Measurements from ENCODE around the gene HMGN3. TPM values are rescaled to one million over a fixed set of nuclear protein-coding genes. Genes with fewer than 3 reads are reported as not detected.

HMGN3 gene
- total and polyA plus RNA-seq, 2 of the 13 experiments (the other 11 are each of a cell fraction or from before 2014, with no cell fraction given) = 67.9 to 145 TPM

DNA sequence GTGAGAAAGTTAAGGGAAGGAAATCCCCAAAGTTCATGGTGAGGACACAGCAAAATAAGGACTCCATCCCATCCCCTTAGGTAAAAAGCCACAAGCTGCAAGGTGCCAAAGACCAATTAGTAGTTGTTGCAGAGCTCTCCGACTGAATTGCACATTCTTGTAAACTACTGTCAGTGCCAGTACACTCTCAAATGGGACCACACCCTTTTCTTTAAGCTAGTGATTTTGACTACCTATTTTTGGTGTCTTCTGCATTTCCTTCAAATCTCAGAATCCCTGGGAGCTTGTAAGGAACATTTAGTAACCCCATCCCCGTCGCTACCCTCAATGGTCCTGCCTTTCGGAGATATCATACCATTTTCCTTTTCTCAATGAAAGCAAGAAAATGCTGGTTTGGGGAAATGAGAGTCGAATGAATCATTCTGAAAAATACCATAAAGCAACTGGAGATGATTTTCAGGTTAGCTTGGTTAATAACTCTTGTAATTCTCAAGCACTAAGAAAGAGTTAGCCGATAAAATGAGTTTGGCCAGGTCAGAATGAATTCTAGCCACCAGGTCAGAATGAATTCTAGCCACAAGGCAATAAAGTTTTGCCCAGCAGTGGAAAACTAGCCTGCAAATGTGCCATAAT is 5.2 kb upstream of the HMGN3 start:
- no peaks in the 10 kb centered on the region for H3K36me3 ChIP-seq (replicated peaks in 1 of 2; ENCODE audit: control insufficient read depth in 1 of 2, insufficient read depth in 2 of 2, low read length in 2 of 2)
- DNase-seq (ENCODE audit: low spot score) = no peak
- no peaks in the 10 kb centered on the region for H3K27me3 ChIP-seq (ENCODE audit: control insufficient read depth in 1 of 2, insufficient read depth in 2 of 2, low read length in 2 of 2)
- no peak overlapping the region for H3K27ac ChIP-seq (ENCODE audit: extremely low read length, insufficient read depth, low read length)
- TF ChIP-seq, protein P1, sequence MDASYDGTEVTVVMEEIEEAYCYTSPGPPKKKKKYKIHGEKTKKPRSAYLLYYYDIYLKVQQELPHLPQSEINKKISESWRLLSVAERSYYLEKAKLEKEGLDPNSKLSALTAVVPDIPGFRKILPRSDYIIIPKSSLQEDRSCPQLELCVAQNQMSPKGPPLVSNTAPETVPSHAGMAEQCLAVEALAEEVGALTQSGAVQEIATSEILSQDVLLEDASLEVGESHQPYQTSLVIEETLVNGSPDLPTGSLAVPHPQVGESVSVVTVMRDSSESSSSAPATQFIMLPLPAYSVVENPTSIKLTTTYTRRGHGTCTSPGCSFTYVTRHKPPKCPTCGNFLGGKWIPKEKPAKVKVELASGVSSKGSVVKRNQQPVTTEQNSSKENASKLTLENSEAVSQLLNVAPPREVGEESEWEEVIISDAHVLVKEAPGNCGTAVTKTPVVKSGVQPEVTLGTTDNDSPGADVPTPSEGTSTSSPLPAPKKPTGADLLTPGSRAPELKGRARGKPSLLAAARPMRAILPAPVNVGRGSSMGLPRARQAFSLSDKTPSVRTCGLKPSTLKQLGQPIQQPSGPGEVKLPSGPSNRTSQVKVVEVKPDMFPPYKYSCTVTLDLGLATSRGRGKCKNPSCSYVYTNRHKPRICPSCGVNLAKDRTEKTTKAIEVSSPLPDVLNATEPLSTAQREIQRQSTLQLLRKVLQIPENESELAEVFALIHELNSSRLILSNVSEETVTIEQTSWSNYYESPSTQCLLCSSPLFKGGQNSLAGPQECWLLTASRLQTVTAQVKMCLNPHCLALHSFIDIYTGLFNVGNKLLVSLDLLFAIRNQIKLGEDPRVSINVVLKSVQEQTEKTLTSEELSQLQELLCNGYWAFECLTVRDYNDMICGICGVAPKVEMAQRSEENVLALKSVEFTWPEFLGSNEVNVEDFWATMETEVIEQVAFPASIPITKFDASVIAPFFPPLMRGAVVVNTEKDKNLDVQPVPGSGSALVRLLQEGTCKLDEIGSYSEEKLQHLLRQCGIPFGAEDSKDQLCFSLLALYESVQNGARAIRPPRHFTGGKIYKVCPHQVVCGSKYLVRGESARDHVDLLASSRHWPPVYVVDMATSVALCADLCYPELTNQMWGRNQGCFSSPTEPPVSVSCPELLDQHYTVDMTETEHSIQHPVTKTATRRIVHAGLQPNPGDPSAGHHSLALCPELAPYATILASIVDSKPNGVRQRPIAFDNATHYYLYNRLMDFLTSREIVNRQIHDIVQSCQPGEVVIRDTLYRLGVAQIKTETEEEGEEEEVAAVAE (CRISPR knock-in tag; IDR thresholded peaks at IDR 0.05; ENCODE audit: borderline replicate concordance) = no peak
- TF ChIP-seq, protein P2, sequence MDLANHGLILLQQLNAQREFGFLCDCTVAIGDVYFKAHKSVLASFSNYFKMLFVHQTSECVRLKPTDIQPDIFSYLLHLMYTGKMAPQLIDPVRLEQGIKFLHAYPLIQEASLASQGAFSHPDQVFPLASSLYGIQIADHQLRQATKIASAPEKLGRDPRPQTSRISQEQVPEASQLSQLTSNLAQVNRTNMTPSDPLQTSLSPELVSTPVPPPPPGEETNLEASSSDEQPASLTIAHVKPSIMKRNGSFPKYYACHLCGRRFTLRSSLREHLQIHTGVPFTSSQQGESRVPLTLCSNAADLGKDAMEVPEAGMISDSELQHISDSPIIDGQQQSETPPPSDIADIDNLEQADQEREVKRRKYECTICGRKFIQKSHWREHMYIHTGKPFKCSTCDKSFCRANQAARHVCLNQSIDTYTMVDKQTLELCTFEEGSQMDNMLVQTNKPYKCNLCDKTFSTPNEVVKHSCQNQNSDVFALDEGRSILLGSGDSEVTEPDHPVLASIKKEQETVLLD (CRISPR knock-in tag; IDR thresholded peaks at IDR 0.05; ENCODE audit: low read depth) = no peak
- TF ChIP-seq ZNF841 (CRISPR knock-in tag; IDR thresholded peaks at IDR 0.05; ENCODE audit: borderline replicate concordance) (no peak), ZNF282 (IDR thresholded peaks at IDR 0.05; ENCODE audit: partially characterized antibody) (no peak), ZMYM2 (CRISPR knock-in tag; IDR thresholded peaks at IDR 0.05) (no peak), RXRA (CRISPR knock-in tag; IDR thresholded peaks at IDR 0.05) (no peak)
- H3K9ac ChIP-seq (ENCODE audit: insufficient read depth, low read depth, low read length) = no peak overlapping the region
- no peak for ATAC-seq
- no peak overlapping the region for H3K4me3 ChIP-seq (replicated peaks in 1 of 3; ENCODE audit: insufficient read depth in 1 of 3, low read depth in 2 of 3, low read length in 3 of 3)
- no TSS peak for BruUV-seq (replicated peaks)
- H3K4me1 ChIP-seq (ENCODE audit: insufficient read depth, low read length) = peaks cover 10% of the 10 kb centered on the region
- no peak for FAIRE-seq
- no peaks in the 10 kb centered on the region for H3K79me2 ChIP-seq (ENCODE audit: insufficient read depth, low read length)
- H2AFZ ChIP-seq (ENCODE audit: low read length) = no peak overlapping the region
- CTCF ChIA-PET (ENCODE audit: low intra/inter-chr PET ratio, low total read pairs) = no interaction called here
- intact Hi-C loops (cut with micrococcal nuclease; ENCODE audit: unreplicated experiment) = loop anchor here (10.0 kb wide), 2 partner anchors 225 to 285 kb away; no protein-coding TSS in a partner anchor
- WGBS (ENCODE audit: low lambda C conversion rate) = 62% methylated on average over 6 of the region's 6 CpGs
- no peaks in the 10 kb centered on the region for H3K9me3 ChIP-seq (ENCODE audit: low read length)
- POLR2A ChIA-PET = no interaction called here
- H3K4me2 ChIP-seq (ENCODE audit: low read depth, low read length) = no peak overlapping the region
- H4K20me1 ChIP-seq (ENCODE audit: insufficient read depth, low read length) = no peaks in the 10 kb centered on the region
- in situ Hi-C loops (cut with HindIII; ENCODE audit: extremely low pct_ligation_motif_present, low pct_unique_long_range_greater_than_20kb) = no loop called here

Measured in HepG2 (cell line).